HCT116 (cell line): ENCODE measurements around the gene ARID3A. TPM values are rescaled to one million over a fixed set of nuclear protein-coding genes. Genes with fewer than 3 reads are reported as not detected.

Experiments used
- ATAC-seq: fragments of 200-7000 bp; cut with Tn5 transposase; 2 replicates; pipeline ENCODE4 v1.9.1; 2020; ENCODE audit warnings: mild to moderate bottlenecking, moderate library complexity
- BruUV-seq: library from RNA; stranded (reverse); fragments of 400-500 nt; replicated peaks from 2 replicates; lab custom pipeline; 2021; lab: Mats Ljungman, UMichigan
- CTCF ChIA-PET: fragments of 300-600 bp; sonication (Branson Sonifier 250); formaldehyde crosslinking; loops from one replicate; lab custom pipeline; 2021; ENCODE audit warnings: antibody characterized with exemption; lab: Charles Lee
- POLR2A ChIA-PET: fragments of 300-600, 350-600 bp; sonication (Branson Sonifier 250); formaldehyde crosslinking; loops from one replicate; lab custom pipeline; 2021; ENCODE audit warnings: antibody characterized with exemption; lab: Charles Lee
- RAD21 ChIA-PET, 2 experiments: fragments of 300-600 bp; sonication (Branson Sonifier 250); formaldehyde crosslinking; loops; one replicate each; lab custom pipeline; 2023; ENCODE audit warnings: low total read pairs in 2 of 2; ENCODE audit not compliant: uncharacterized antibody in 2 of 2, unreplicated experiment in 2 of 2, low non-redundant PET in 1 of 2; lab: Charles Lee
- DNase-seq: peaks from one replicate; pipeline ENCODE4 v3.0.0-alpha.2; 2010; ENCODE audit warnings: low read depth, low spot score
- H2AFZ ChIP-seq: fragments of 200-600 bp; shearing (Covaris generic), sonication (generic); 2 replicates; pipeline ENCODE4 v1.6.1; 2017; ENCODE audit warnings: low read depth, mixed run types, mixed read lengths, antibody characterized with exemption, low read length; ENCODE audit not compliant: poor library complexity, severe bottlenecking
- H3K27ac ChIP-seq: 2 replicates; pipeline ENCODE4 v1.5.1; 2012; ENCODE audit warnings: low read depth, low read length
- H3K27me3 ChIP-seq: fragments of 200-600 bp; sonication (generic); 2 replicates; pipeline ENCODE4 v1.6.1; 2016; ENCODE audit warnings: mixed run types, low read length, mixed read lengths; ENCODE audit not compliant: insufficient read depth
- H3K36me3 ChIP-seq, 2 experiments: fragments of 200-500 bp in 1 of 2; fragments of 200-600 bp in 1 of 2; sonication (Bioruptor generic) in 1 of 2; sonication (generic) in 1 of 2; 2 replicates each; pipeline versions ENCODE4 v1.5.1 to v1.6.1; 2014 to 2016; ENCODE audit warnings: low read length in 2 of 2, inconsistent platforms in 1 of 2, mixed read lengths in 1 of 2, mixed run types in 1 of 2; ENCODE audit not compliant: insufficient read depth in 2 of 2, control insufficient read depth in 1 of 2
- H3K4me1 ChIP-seq, 2 experiments: fragments of 200-600 bp in 1 of 2; sonication (generic) in 1 of 2; 2 replicates each; pipeline versions ENCODE4 v1.5.1 to v1.6.1; 2012 to 2017; ENCODE audit warnings: low read length in 2 of 2, inconsistent platforms in 1 of 2, mild to moderate bottlenecking in 1 of 2, mixed read lengths in 1 of 2, mixed run types in 1 of 2, moderate library complexity in 1 of 2; ENCODE audit not compliant: insufficient read depth in 2 of 2, control insufficient read depth in 1 of 2
- H3K4me2 ChIP-seq: fragments of 200-600 bp; sonication (generic); 2 replicates; pipeline ENCODE4 v1.6.1; 2017; ENCODE audit warnings: mixed run types, low read length, mixed read lengths
- H3K4me3 ChIP-seq, 2 experiments: fragments of 200-600 bp in 1 of 2; sonication (generic) in 1 of 2; replicated peaks in 1 of 2; 2 replicates each; pipeline ENCODE4 v1.5.1; 2011 to 2016; ENCODE audit warnings: low read length in 2 of 2, control low read depth in 1 of 2, low read depth in 1 of 2, mild to moderate bottlenecking in 1 of 2, mixed read lengths in 1 of 2, mixed run types in 1 of 2
- H3K79me2 ChIP-seq: fragments of 200-600 bp; sonication (generic); 2 replicates; pipeline ENCODE4 v1.6.1; 2017; ENCODE audit warnings: mild to moderate bottlenecking, mixed run types, low read length, moderate library complexity, mixed read lengths; ENCODE audit not compliant: insufficient read depth
- H3K9ac ChIP-seq: fragments of 200-600 bp; sonication (generic); 2 replicates; pipeline ENCODE4 v1.6.1; 2016; ENCODE audit warnings: low read length, mixed read lengths
- H3K9me2 ChIP-seq: fragments of 200-600 bp; sonication (generic), shearing (Covaris generic); 2 replicates; pipeline ENCODE4 v1.6.1; 2017; ENCODE audit warnings: mixed run types, mild to moderate bottlenecking, moderate library complexity; ENCODE audit not compliant: insufficient read depth
- H3K9me3 ChIP-seq, 2 experiments: fragments of 200-500 bp in 1 of 2; fragments of 200-600 bp in 1 of 2; sonication (Bioruptor generic) in 1 of 2; sonication (generic) in 1 of 2; 2 replicates each; pipeline ENCODE4 v1.6.1; 2014 to 2017; ENCODE audit warnings: low read length in 2 of 2, mixed read lengths in 2 of 2, inconsistent platforms in 1 of 2, low read depth in 1 of 2, mild to moderate bottlenecking in 1 of 2, mixed run types in 1 of 2, moderate library complexity in 1 of 2; ENCODE audit not compliant: control insufficient read depth in 1 of 2, insufficient read depth in 1 of 2
- H4K20me1 ChIP-seq: fragments of 200-600 bp; sonication (generic), shearing (Covaris generic); 2 replicates; pipeline ENCODE4 v1.6.1; 2017; ENCODE audit warnings: mixed run types, mild to moderate bottlenecking, moderate library complexity; ENCODE audit not compliant: insufficient read depth
- CBX3 ChIP-seq: IDR thresholded peaks from 2 replicates; pipeline ENCODE4 v1.6.1; 2012; ENCODE audit warnings: low read depth
- CEBPB ChIP-seq: IDR thresholded peaks from 2 replicates; pipeline ENCODE4 v1.6.1; 2012; ENCODE audit warnings: low read depth
- EGR1 ChIP-seq: IDR thresholded peaks from 2 replicates; pipeline ENCODE4 v1.6.1; 2012; ENCODE audit warnings: low read depth
- EZH2 ChIP-seq: fragments of 200-600 bp; sonication (generic); IDR thresholded peaks from 2 replicates; pipeline ENCODE4 v1.6.1; 2017; ENCODE audit warnings: antibody characterized with exemption, mixed run types
- FOSL1 ChIP-seq: IDR thresholded peaks from 2 replicates; pipeline ENCODE4 v1.6.1; 2012; ENCODE audit warnings: low read depth
- JUND ChIP-seq: IDR thresholded peaks from 2 replicates; pipeline ENCODE4 v1.6.1; 2012
- POLR2A ChIP-seq: IDR thresholded peaks from 2 replicates; pipeline ENCODE4 v1.7.0; 2011; ENCODE audit warnings: borderline replicate concordance; ENCODE audit not compliant: insufficient read depth, insufficient read length; ENCODE audit errors: extremely low read depth
- POLR2AphosphoS5 ChIP-seq: IDR thresholded peaks from 2 replicates; pipeline ENCODE4 v1.6.1; 2011; ENCODE audit warnings: mild to moderate bottlenecking, low read depth, low read length, moderate library complexity
- SIN3A ChIP-seq: IDR thresholded peaks from 2 replicates; pipeline ENCODE4 v1.6.1; 2012; ENCODE audit warnings: low read depth
- SRF ChIP-seq: IDR thresholded peaks from 2 replicates; pipeline ENCODE4 v1.6.1; 2012; ENCODE audit warnings: low read depth
- TCF7L2 ChIP-seq: IDR thresholded peaks from 2 replicates; pipeline ENCODE4 v1.7.0; 2011; ENCODE audit warnings: borderline replicate concordance, inconsistent platforms; ENCODE audit not compliant: insufficient read depth, insufficient read length; ENCODE audit errors: extremely low read depth
- YY1 ChIP-seq: IDR thresholded peaks from 2 replicates; pipeline ENCODE4 v1.6.1; 2011; ENCODE audit warnings: low read length, low read depth, moderate library complexity, mild to moderate bottlenecking; ENCODE audit not compliant: insufficient replicate concordance; ENCODE audit errors: extremely low read depth
- ZFX ChIP-seq: fragments of 450-650 bp; IDR thresholded peaks from 2 replicates; pipeline ENCODE4 v1.6.1; 2017
- ZNF274 ChIP-seq: fragments of 200-500 bp; sonication (Bioruptor generic); IDR thresholded peaks from 2 replicates; pipeline ENCODE4 v1.6.1; 2014; ENCODE audit warnings: mild to moderate bottlenecking, low read depth, low read length, inconsistent platforms
- intact Hi-C: fragments of 100-400 bp; cut with micrococcal nuclease; formaldehyde crosslinking; loops from 2 replicates; pipeline ENCODE4 v1.10.0; 2022
- total RNA-seq: library from RNA; stranded (reverse); gene quantifications from one replicate; pipeline ENCODE4 v1.2.1, GENCODE V29; 2021; ENCODE audit not compliant: unreplicated experiment
- TF ChIP-seq, protein P1 (sequence below): IDR thresholded peaks from 2 replicates; pipeline ENCODE4 v1.6.1; 2012
- TF ChIP-seq, protein P2 (sequence below): IDR thresholded peaks from 2 replicates; pipeline ENCODE4 v1.6.1; 2012
- TF ChIP-seq, protein P3 (sequence below), 3 experiments: fragments of 200-600 bp in 1 of 3; sonication (generic) in 1 of 3; IDR thresholded peaks in 2 of 3; conservative IDR thresholded peaks in 1 of 3; 2 replicates each; pipeline ENCODE4 v1.5.1; 2012 to 2017; ENCODE audit warnings: low read depth in 2 of 3, low read length in 2 of 3, antibody characterized with exemption in 1 of 3, borderline replicate concordance in 1 of 3, control low read depth in 1 of 3, mild to moderate bottlenecking in 1 of 3, mixed read lengths in 1 of 3, mixed run types in 1 of 3, moderate library complexity in 1 of 3; ENCODE audit not compliant: insufficient read depth in 1 of 3
- TF ChIP-seq, protein P4 (sequence below): IDR thresholded peaks from 2 replicates; pipeline ENCODE4 v1.6.1; 2011; ENCODE audit warnings: mild to moderate bottlenecking, low read length, moderate library complexity; ENCODE audit not compliant: insufficient replicate concordance; ENCODE audit errors: extremely low read depth

The ARID3A gene
- total RNA-seq, 1 experiment from 2014 or later, result 21.8 TPM

DNA sequence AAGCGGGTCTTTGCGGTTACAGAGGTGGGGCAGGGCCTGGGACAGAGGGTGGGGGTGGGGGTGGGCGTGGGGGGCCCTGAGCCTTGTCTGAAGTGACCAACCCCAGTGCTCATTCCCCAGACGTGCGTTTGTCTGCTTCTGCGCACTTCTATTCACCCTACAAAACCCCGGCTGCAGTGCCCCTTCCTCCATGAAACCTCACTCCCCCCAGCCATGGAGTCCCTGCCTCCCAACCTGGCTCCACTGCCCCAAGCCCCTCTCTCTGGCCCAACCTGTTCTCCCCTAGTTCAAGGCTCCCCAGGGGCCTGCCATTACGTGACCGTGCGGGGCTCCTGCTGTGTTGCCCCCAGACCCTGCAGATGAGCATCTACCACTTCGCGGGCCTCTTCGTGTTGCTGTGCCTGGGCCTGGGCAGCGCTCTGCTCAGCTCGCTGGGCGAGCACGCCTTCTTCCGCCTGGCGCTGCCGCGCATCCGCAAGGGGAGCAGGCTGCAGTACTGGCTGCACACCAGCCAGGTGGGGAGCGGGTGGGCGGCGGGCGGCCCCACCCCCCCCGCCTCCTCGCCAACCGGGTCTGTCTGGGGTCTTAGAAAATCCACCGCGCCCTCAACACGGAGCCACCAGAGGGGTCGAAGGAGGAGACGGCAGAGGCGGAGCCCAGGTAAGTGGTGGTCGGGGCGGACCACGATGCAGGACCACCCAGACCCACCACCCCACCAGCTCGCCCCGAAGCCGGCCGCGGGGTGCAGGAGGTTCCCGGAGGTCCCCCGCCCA lies 82.6 kb downstream of the ARID3A start:
- H3K27me3 ChIP-seq, result no peaks in the 10 kb centered on the region
- peaks cover 6% of the 10 kb centered on the region; the same call in 1 of the 2 replicates for H3K79me2 ChIP-seq
- no peaks in the 10 kb centered on the region for H3K9me2 ChIP-seq
- CTCF ChIA-PET, result interaction anchor here (0.6 kb wide), 1 partner anchor 56 kb away, joined by 3 read pairs; no protein-coding TSS in a partner anchor
- no peak overlapping the region for H3K9ac ChIP-seq
- H3K4me3 ChIP-seq, result no peak overlapping the region
- no peaks in the 10 kb centered on the region; the same call in 1 of the 2 replicates for H4K20me1 ChIP-seq
- no peak overlapping the region for H2AFZ ChIP-seq
- no peak overlapping the region for H3K4me2 ChIP-seq
- ATAC-seq (peak; percentile 13; the same call in 1 of the 2 replicates), DNase-seq (no peak)
- H3K4me1 ChIP-seq, result no peaks in the 10 kb centered on the region
- POLR2A ChIA-PET, result no interaction called here
- RAD21 ChIA-PET, result no interaction called here
- intact Hi-C loops, result no loop called here
- no peak overlapping the region for H3K27ac ChIP-seq
- TF ChIP-seq EZH2 (no peak), ZFX (no peak), SRF (no peak), ZNF274 (no peak), CEBPB (no peak), YY1 (no peak), CBX3 (no peak), POLR2AphosphoS5 (no peak), JUND (no peak), POLR2A (no peak), SIN3A (no peak), TCF7L2 (no peak), FOSL1 (no peak), EGR1 (no peak)
- TF ChIP-seq, protein P1, sequence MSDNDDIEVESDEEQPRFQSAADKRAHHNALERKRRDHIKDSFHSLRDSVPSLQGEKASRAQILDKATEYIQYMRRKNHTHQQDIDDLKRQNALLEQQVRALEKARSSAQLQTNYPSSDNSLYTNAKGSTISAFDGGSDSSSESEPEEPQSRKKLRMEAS, result no peak
- TF ChIP-seq, protein P2, sequence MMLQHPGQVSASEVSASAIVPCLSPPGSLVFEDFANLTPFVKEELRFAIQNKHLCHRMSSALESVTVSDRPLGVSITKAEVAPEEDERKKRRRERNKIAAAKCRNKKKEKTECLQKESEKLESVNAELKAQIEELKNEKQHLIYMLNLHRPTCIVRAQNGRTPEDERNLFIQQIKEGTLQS, result no peak
- TF ChIP-seq, protein P3, sequence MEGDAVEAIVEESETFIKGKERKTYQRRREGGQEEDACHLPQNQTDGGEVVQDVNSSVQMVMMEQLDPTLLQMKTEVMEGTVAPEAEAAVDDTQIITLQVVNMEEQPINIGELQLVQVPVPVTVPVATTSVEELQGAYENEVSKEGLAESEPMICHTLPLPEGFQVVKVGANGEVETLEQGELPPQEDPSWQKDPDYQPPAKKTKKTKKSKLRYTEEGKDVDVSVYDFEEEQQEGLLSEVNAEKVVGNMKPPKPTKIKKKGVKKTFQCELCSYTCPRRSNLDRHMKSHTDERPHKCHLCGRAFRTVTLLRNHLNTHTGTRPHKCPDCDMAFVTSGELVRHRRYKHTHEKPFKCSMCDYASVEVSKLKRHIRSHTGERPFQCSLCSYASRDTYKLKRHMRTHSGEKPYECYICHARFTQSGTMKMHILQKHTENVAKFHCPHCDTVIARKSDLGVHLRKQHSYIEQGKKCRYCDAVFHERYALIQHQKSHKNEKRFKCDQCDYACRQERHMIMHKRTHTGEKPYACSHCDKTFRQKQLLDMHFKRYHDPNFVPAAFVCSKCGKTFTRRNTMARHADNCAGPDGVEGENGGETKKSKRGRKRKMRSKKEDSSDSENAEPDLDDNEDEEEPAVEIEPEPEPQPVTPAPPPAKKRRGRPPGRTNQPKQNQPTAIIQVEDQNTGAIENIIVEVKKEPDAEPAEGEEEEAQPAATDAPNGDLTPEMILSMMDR (IDR thresholded peaks at IDR 0.05 in 2 of 3, conservative IDR thresholded peaks at IDR 0.05 in 1 of 3; ENCODE audit: borderline replicate concordance in 1 of 3, insufficient read depth in 1 of 3, low read depth in 2 of 3, low read length in 2 of 3), result no peak
- TF ChIP-seq, protein P4, sequence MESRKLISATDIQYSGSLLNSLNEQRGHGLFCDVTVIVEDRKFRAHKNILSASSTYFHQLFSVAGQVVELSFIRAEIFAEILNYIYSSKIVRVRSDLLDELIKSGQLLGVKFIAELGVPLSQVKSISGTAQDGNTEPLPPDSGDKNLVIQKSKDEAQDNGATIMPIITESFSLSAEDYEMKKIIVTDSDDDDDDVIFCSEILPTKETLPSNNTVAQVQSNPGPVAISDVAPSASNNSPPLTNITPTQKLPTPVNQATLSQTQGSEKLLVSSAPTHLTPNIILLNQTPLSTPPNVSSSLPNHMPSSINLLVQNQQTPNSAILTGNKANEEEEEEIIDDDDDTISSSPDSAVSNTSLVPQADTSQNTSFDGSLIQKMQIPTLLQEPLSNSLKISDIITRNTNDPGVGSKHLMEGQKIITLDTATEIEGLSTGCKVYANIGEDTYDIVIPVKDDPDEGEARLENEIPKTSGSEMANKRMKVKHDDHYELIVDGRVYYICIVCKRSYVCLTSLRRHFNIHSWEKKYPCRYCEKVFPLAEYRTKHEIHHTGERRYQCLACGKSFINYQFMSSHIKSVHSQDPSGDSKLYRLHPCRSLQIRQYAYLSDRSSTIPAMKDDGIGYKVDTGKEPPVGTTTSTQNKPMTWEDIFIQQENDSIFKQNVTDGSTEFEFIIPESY, result no peak
- H3K36me3 ChIP-seq, result peaks cover 0 to 4% of the 10 kb centered on the region in 2 experiments; a peak in 2 of 4 replicates
- no peaks in the 10 kb centered on the region for H3K9me3 ChIP-seq
- BruUV-seq, result no TSS peak
